ENCODE measurements around the gene AGPAT3.

AGPAT3 gene

DNA sequence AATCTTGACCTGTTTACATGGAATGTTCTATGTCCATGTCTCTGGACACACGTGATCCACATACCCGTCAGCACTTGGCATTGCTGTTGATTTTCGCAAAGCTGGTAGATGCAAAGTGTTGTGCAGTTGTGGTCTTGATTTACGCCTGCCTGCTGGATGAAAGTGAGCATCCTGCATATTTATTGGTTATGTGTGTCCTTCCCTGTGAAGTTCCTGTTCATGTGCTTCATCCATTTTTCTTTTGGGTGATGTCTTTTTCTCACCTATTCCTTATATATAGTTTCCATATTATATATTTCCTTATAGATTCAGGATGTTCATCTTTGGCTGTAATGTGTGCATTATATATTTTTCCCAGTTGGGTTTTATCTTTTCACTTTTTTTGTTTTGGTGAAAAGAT, 6.5 kb downstream of the AGPAT3 start:
- no peak overlapping the region for H3K27ac ChIP-seq
- H3K27me3 ChIP-seq, result peaks cover 4% of the 10 kb centered on the region
- no peak overlapping the region for H3K4me3 ChIP-seq (ENCODE audit: low read depth in 1 of 2, low read length in 1 of 2)
- TF ChIP-seq, protein P1, sequence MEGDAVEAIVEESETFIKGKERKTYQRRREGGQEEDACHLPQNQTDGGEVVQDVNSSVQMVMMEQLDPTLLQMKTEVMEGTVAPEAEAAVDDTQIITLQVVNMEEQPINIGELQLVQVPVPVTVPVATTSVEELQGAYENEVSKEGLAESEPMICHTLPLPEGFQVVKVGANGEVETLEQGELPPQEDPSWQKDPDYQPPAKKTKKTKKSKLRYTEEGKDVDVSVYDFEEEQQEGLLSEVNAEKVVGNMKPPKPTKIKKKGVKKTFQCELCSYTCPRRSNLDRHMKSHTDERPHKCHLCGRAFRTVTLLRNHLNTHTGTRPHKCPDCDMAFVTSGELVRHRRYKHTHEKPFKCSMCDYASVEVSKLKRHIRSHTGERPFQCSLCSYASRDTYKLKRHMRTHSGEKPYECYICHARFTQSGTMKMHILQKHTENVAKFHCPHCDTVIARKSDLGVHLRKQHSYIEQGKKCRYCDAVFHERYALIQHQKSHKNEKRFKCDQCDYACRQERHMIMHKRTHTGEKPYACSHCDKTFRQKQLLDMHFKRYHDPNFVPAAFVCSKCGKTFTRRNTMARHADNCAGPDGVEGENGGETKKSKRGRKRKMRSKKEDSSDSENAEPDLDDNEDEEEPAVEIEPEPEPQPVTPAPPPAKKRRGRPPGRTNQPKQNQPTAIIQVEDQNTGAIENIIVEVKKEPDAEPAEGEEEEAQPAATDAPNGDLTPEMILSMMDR (IDR thresholded peaks at IDR 0.05), result no peak
- no peaks in the 10 kb centered on the region for H3K9me3 ChIP-seq
- H3K36me3 ChIP-seq, result no peaks in the 10 kb centered on the region
- H3K4me1 ChIP-seq (ENCODE audit: control insufficient read depth in 1 of 2, insufficient read depth in 1 of 2, low read depth in 1 of 2, low read length in 1 of 2), result peaks cover 0 to 4% of the 10 kb centered on the region in 2 experiments

DNA sequence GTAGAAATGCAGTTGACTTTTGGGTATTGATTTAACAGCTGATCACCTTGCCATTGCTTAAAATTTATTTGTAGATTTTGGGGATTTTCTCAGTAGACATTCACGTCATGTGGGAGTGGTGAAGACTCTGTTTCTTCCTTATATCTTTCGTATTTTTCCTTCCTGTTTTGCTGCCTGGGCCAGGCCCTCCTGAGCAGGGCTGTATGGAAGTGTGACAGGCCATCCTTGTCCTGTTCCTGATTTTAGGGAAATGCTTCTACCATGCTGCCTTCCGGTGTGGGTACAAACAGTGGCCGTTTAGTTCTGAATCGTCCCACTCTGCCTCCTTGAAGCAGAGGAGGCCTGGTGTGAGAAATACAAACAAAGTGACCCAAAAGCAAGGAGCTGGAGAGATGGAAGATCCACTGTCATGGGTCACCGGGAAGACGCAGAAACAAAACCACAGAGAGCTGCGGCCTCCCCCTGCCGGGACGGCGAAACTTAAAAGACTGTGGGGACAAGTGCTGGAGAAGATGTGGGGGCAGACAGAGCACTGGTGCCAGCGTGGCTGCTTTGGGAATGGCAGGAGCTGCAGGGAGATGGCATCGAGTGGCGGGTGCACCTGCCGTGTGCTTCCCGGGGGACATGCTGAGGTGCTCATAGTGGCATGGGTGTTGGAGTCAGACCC, 7.6 kb downstream of the AGPAT3 start:
- Histone ChIP-seq H3K4me1 (ENCODE audit: control insufficient read depth in 1 of 2, insufficient read depth in 1 of 2, low read depth in 1 of 2, low read length in 1 of 2) (peaks cover 0 to 4% of the 10 kb centered on the region in 2 experiments), H3K4me3 (ENCODE audit: low read depth in 1 of 2, low read length in 1 of 2) (no peak overlapping the region), H3K27ac (no peak overlapping the region), H3K9me3 (no peaks in the 10 kb centered on the region), H3K27me3 (no peaks in the 10 kb centered on the region), H3K36me3 (no peaks in the 10 kb centered on the region)
- TF ChIP-seq, protein P1 (IDR thresholded peaks at IDR 0.05), result no peak

DNA sequence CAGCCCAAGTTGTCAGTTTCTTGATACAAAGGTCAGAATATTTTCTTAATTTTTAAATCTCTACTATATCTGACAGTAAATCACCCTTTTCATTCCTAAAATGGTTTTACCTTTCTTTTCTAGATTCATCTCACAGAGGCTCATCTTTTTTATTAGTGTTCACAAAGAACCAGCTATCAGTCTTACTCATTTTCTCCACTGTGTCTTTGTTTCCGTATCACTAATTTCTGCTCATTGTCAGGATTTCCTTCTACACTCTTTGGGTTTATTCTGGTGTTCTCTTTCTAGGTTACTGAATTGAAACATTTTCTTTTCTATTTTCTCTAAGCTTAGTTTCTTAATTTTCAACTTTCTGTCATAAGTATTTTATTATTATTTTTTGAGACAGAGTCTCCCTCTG, 8.7 kb downstream of the AGPAT3 start:
- Histone ChIP-seq H3K4me1 (ENCODE audit: control insufficient read depth in 1 of 2, insufficient read depth in 1 of 2, low read depth in 1 of 2, low read length in 1 of 2) (peaks cover 0 to 4% of the 10 kb centered on the region in 2 experiments), H3K36me3 (peaks cover 3% of the 10 kb centered on the region), H3K9me3 (no peaks in the 10 kb centered on the region), H3K4me3 (ENCODE audit: low read depth in 1 of 2, low read length in 1 of 2) (no peak overlapping the region), H3K27me3 (no peaks in the 10 kb centered on the region), H3K27ac (no peak overlapping the region)
- TF ChIP-seq, protein P1 (IDR thresholded peaks at IDR 0.05), result no peak

DNA sequence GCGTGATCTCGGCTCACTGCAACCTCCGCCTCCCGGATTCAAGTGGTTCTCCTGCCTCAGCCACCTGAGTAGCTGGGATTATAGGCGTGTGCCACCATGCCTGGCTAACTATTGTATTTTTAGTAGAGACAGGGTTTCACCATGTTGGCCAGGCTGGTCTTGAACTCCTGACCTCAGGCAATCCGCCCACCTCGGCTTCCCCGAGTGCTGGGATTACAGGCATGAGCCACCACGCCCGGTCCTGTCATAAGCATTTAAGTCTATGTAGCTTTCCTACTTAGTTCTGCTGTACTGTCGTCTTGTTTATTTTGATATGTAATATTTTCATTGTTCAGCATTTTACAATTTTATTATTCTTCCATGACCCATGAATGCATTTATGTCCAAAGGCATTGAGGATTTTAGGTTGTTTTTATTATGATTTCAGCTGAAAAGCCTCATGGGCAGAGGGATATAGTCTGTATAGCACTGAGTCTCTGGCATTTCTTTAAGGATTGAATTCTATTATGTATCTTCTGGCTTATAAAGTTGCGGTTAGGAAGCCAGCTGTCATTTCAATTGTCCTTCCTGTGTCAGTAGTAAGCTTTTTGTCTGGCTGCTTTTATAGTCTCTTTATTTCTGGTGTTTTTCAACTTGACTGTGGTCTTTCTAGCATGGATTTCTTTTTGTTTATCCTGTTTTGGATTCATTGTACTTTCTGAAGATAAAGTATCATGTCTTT, 9.2 kb downstream of the AGPAT3 start:
- Histone ChIP-seq H3K9me3 (no peaks in the 10 kb centered on the region), H3K27ac (no peak overlapping the region), H3K36me3 (peaks cover 3% of the 10 kb centered on the region), H3K27me3 (no peaks in the 10 kb centered on the region), H3K4me3 (ENCODE audit: low read depth in 1 of 2, low read length in 1 of 2) (no peak overlapping the region), H3K4me1 (ENCODE audit: control insufficient read depth in 1 of 2, insufficient read depth in 1 of 2, low read depth in 1 of 2, low read length in 1 of 2) (peaks cover 0 to 4% of the 10 kb centered on the region in 2 experiments)
- TF ChIP-seq, protein P1 (IDR thresholded peaks at IDR 0.05), result no peak

DNA sequence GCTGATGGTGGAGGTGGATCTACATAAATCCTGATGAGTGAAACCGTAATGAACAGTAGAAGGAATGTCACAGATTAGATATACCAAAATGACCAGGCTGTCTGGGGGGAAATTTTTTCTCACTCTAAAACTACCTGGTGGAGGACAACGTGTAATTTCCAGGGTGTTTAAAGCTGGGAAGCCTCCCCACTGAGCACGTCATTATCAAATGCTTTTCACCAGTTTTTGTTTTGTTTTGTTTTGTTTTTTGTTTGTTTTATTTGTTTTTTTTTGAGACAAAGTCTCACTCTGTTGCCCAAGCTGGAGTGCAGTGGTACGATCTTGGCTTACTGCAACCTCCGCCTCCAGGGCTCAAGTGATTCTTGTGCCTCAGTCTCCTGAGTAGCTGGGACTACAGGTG, 11.6 kb downstream of the AGPAT3 start:
- H3K9me3 ChIP-seq, result no peaks in the 10 kb centered on the region
- no peaks in the 10 kb centered on the region for H3K27me3 ChIP-seq
- H3K36me3 ChIP-seq, result peaks cover 3% of the 10 kb centered on the region
- H3K4me3 ChIP-seq (ENCODE audit: low read depth in 1 of 2, low read length in 1 of 2), result no peak overlapping the region
- peaks cover 0 to 4% of the 10 kb centered on the region in 2 experiments for H3K4me1 ChIP-seq (ENCODE audit: control insufficient read depth in 1 of 2, insufficient read depth in 1 of 2, low read depth in 1 of 2, low read length in 1 of 2)
- TF ChIP-seq, protein P1 (IDR thresholded peaks at IDR 0.05), result no peak
- H3K27ac ChIP-seq, result no peak overlapping the region

Measured in neutrophil (primary cell).